ENCODE measurements around the gene HIVEP1. TPM values are rescaled to one million over a fixed set of nuclear protein-coding genes. Genes with fewer than 3 reads are reported as not detected.

HIVEP1 gene
- total RNA-seq, 1 donor from 2014 or later = 69.4 TPM

DNA sequence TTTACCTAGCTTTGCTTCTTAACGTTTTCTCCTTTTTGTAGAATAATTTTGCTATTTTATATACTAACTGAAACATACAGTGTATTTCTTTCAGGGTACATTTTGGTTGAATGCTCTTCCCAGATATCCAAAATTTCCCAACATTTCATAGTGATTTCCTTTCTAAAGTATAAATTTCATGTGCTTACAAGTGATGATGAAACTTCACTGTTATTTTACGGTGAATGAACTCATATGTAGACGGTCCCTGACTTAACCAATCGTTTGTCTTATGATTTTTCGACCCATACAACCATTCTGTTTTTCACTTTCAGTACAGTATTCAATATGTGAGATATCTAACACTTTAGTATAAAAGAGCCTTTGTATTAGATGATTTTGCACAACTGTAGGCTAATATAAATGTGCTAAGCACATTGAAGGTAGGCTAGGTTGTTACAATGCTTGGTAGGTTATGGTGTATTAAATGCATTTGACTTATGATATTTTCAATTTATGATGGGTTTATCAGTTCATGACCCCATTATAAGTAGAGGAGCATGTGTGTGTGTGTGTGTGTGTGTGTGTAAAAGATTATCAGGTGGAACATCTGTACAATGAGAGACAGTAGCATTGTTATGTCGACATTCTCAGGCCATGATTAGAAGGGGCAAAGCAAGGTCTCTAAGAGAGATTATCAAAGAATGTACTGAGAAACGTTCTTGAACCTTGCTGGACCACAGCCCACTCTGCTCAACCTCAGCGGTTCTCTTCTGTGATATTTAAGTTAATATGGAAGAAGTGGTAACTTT is 20.9 kb downstream of the HIVEP1 start:
- H3K36me3 Mint-ChIP-seq = peaks cover 45% of the 10 kb centered on the region
- peaks cover 34% of the 10 kb centered on the region for H3K4me1 Mint-ChIP-seq
- H3K9me3 Mint-ChIP-seq = peaks cover 24% of the 10 kb centered on the region
- no peak for DNase-seq (ENCODE audit: low spot score in 2 of 2, unreplicated experiment in 2 of 2)
- TF ChIP-seq, protein P1, sequence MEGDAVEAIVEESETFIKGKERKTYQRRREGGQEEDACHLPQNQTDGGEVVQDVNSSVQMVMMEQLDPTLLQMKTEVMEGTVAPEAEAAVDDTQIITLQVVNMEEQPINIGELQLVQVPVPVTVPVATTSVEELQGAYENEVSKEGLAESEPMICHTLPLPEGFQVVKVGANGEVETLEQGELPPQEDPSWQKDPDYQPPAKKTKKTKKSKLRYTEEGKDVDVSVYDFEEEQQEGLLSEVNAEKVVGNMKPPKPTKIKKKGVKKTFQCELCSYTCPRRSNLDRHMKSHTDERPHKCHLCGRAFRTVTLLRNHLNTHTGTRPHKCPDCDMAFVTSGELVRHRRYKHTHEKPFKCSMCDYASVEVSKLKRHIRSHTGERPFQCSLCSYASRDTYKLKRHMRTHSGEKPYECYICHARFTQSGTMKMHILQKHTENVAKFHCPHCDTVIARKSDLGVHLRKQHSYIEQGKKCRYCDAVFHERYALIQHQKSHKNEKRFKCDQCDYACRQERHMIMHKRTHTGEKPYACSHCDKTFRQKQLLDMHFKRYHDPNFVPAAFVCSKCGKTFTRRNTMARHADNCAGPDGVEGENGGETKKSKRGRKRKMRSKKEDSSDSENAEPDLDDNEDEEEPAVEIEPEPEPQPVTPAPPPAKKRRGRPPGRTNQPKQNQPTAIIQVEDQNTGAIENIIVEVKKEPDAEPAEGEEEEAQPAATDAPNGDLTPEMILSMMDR (IDR thresholded peaks at IDR 0.05; ENCODE audit: unreplicated experiment) = no peak
- no peak overlapping the region for H3K4me3 Mint-ChIP-seq
- H3K27me3 Mint-ChIP-seq (ENCODE audit: low read depth) = no peaks in the 10 kb centered on the region
- peak overlapping the region; percentile 77 for H3K27ac Mint-ChIP-seq

- TF ChIP-seq, protein P1 (IDR thresholded peaks at IDR 0.05; ENCODE audit: unreplicated experiment) = no peak
- Mint-ChIP-seq H3K27me3 (ENCODE audit: low read depth) (no peaks in the 10 kb centered on the region), H3K27ac (peak overlapping the region; percentile 92), H3K36me3 (peaks cover 37% of the 10 kb centered on the region), H3K9me3 (peaks cover 23% of the 10 kb centered on the region), H3K4me1 (peaks cover 34% of the 10 kb centered on the region), H3K4me3 (no peak overlapping the region)
- DNase-seq (ENCODE audit: low spot score in 2 of 2, unreplicated experiment in 2 of 2) = no peak
These were observed 21.7 kb downstream of the HIVEP1 start for GRCh38 chr6:12033770-12034169.

GRCh38 chr6:12034349-12034748 is 22.2 kb downstream of the HIVEP1 start:
- Mint-ChIP-seq H3K36me3 (peaks cover 31% of the 10 kb centered on the region), H3K27ac (peak overlapping the region; percentile 92), H3K4me1 (peaks cover 35% of the 10 kb centered on the region), H3K4me3 (no peak overlapping the region), H3K9me3 (peaks cover 17% of the 10 kb centered on the region), H3K27me3 (ENCODE audit: low read depth) (no peaks in the 10 kb centered on the region)
- TF ChIP-seq, protein P1 (IDR thresholded peaks at IDR 0.05; ENCODE audit: unreplicated experiment) = no peak
- DNase-seq (ENCODE audit: low spot score in 2 of 2, unreplicated experiment in 2 of 2) = no peak

- no peak overlapping the region for H3K4me3 Mint-ChIP-seq
- peaks cover 39% of the 10 kb centered on the region for H3K4me1 Mint-ChIP-seq
- peaks cover 13% of the 10 kb centered on the region for H3K9me3 Mint-ChIP-seq
- peaks cover 28% of the 10 kb centered on the region for H3K36me3 Mint-ChIP-seq
- no peaks in the 10 kb centered on the region for H3K27me3 Mint-ChIP-seq (ENCODE audit: low read depth)
- TF ChIP-seq, protein P1 (IDR thresholded peaks at IDR 0.05; ENCODE audit: unreplicated experiment) = no peak
- peak overlapping the region; percentile 92 for H3K27ac Mint-ChIP-seq
- no peak for DNase-seq (ENCODE audit: low spot score in 2 of 2, unreplicated experiment in 2 of 2)
These were observed 22.7 kb downstream of the HIVEP1 start for GRCh38 chr6:12034837-12035236.

GRCh38 chr6:12036766-12037165 is 24.7 kb downstream of the HIVEP1 start:
- H3K27ac Mint-ChIP-seq = peak overlapping the region; percentile 42
- no peak overlapping the region for H3K4me3 Mint-ChIP-seq

More at GRCh38 chr6:12036766-12037165, 24.7 kb downstream of the HIVEP1 start:
- TF ChIP-seq, protein P1 (IDR thresholded peaks at IDR 0.05; ENCODE audit: unreplicated experiment) = no peak
- Mint-ChIP-seq H3K9me3 (peaks cover 3% of the 10 kb centered on the region), H3K4me1 (peaks cover 42% of the 10 kb centered on the region), H3K36me3 (peaks cover 19% of the 10 kb centered on the region), H3K27me3 (ENCODE audit: low read depth) (no peaks in the 10 kb centered on the region)
- DNase-seq (ENCODE audit: low spot score in 2 of 2, unreplicated experiment in 2 of 2) = no peak

Data from mesothelial cell of epicardium (in vitro differentiated cells).